T-cell (primary cell): ENCODE measurements around the gene PTCD2. TPM values are rescaled to one million over a fixed set of nuclear protein-coding genes. Genes with fewer than 3 reads are reported as not detected.

ENCODE experiments used
- ATAC-seq, 4 experiments: fragments of 200-7000 bp in 3 of 4; fragments of 150-1000 bp in 1 of 4; cut with Tn5 transposase; replicated peaks in 1 of 4; 1 replicate in 3 of 4; 2 replicates in 1 of 4; pipeline ENCODE4 v1.10.0; 2021; ENCODE audit warnings: moderate library complexity in 3 of 4, mild to moderate bottlenecking in 2 of 4, moderate number of reproducible peaks in 1 of 4
- CTCF ChIA-PET, 2 donors: fragments of 300-600 bp; sonication (Branson Sonifier 250); formaldehyde crosslinking; loops; one replicate each; lab custom pipeline; 2022; ENCODE audit warnings: antibody characterized with exemption in 2 of 2; lab: Charles Lee
- POLR2A ChIA-PET, 2 donors: fragments of 300-600 bp; sonication (Branson Sonifier 250); formaldehyde crosslinking; loops; one replicate each; lab custom pipeline; 2022; ENCODE audit warnings: antibody characterized with exemption in 2 of 2; lab: Charles Lee
- DNase-seq, 35 experiments: peaks; one replicate each; pipeline versions ENCODE4 v3.0.0 to v3.0.0-alpha.2; 2013 to 2023
- H3K27ac ChIP-seq: one replicate; pipeline ENCODE4 v1.5.1; 2013; ENCODE audit warnings: low read length
- H3K27me3 ChIP-seq, 2 experiments: replicated peaks in 1 of 2; 1 replicate in 1 of 2; 2 replicates in 1 of 2; pipeline versions ENCODE4 v1.6.1 to v1.7.0; 2013; ENCODE audit warnings: low read length in 1 of 2, mixed read lengths in 1 of 2; ENCODE audit not compliant: control insufficient read depth in 2 of 2, insufficient read depth in 2 of 2; ENCODE audit errors: extremely low read depth in 1 of 2
- H3K36me3 ChIP-seq, 2 donors: 1 replicate in 1 of 2; 2 replicates in 1 of 2; pipeline versions ENCODE4 v1.6.1 to v1.7.0; 2013; ENCODE audit warnings: low read length in 1 of 2; ENCODE audit not compliant: control insufficient read depth in 2 of 2, insufficient read depth in 1 of 2; ENCODE audit errors: extremely low read depth in 1 of 2
- H3K4me1 ChIP-seq, 2 experiments: 1 replicate in 1 of 2; 2 replicates in 1 of 2; pipeline versions ENCODE4 v1.6.1 to v1.7.0; 2013; ENCODE audit warnings: low read length in 2 of 2, mixed read lengths in 1 of 2; ENCODE audit not compliant: insufficient read depth in 2 of 2, control insufficient read depth in 1 of 2; ENCODE audit errors: extremely low read depth in 1 of 2
- H3K4me3 ChIP-seq, 2 donors: 1 replicate in 1 of 2; 2 replicates in 1 of 2; pipeline versions ENCODE4 v1.5.1 to v1.7.0; 2013; ENCODE audit warnings: mild to moderate bottlenecking in 2 of 2, low read length in 1 of 2, moderate library complexity in 1 of 2; ENCODE audit not compliant: control insufficient read depth in 1 of 2; ENCODE audit errors: extremely low read depth in 1 of 2
- H3K9me3 ChIP-seq: 2 replicates; pipeline ENCODE4 v1.7.0; 2013
- H3K27ac Mint-ChIP-seq, 2 donors: one replicate each; pipeline ENCODE4 v1.8.0; 2020 to 2021; ENCODE audit warnings: mild to moderate bottlenecking in 2 of 2, mixed read lengths in 2 of 2
- H3K27me3 Mint-ChIP-seq, 2 donors: one replicate each; pipeline ENCODE4 v1.8.0; 2021 to 2022; ENCODE audit warnings: mixed read lengths in 2 of 2
- H3K36me3 Mint-ChIP-seq: one replicate; pipeline ENCODE4 v1.8.0; 2021; ENCODE audit warnings: mixed read lengths
- H3K4me1 Mint-ChIP-seq, 3 donors: one replicate each; pipeline ENCODE4 v1.8.0; 2020 to 2022; ENCODE audit warnings: mixed read lengths in 3 of 3, mild to moderate bottlenecking in 1 of 3
- H3K4me3 Mint-ChIP-seq, 3 donors: one replicate each; pipeline ENCODE4 v1.8.0; 2020 to 2022; ENCODE audit warnings: mild to moderate bottlenecking in 3 of 3, mixed read lengths in 3 of 3, moderate library complexity in 3 of 3
- H3K9me3 Mint-ChIP-seq, 3 donors: one replicate each; pipeline ENCODE4 v1.8.0; 2020 to 2022; ENCODE audit warnings: mixed read lengths in 3 of 3
- WGBS: methylation state at CpG from one replicate; pipeline ENCODE4 v1.1.5; 2013; ENCODE audit warnings: missing lambda C conversion rate; ENCODE audit not compliant: insufficient coverage; 5-methylcytosine and 5-hydroxymethylcytosine counted together
- total RNA-seq, 35 experiments: library from RNA in 6 of 35; stranded (reverse) in 6 of 35; fragments of 120-200 nt in 1 of 35; gene quantifications; one replicate each; pipeline versions ENCODE4 v1.2.1 to v1.2.4 and lab custom pipeline; 2013 to 2026

The PTCD2 gene
- total RNA-seq, 5 donors from 2014 or later (not counting 1 experiment from before 2014, with no cell fraction given), result 5.9 to 12.1 (median 8.1) TPM

DNA sequence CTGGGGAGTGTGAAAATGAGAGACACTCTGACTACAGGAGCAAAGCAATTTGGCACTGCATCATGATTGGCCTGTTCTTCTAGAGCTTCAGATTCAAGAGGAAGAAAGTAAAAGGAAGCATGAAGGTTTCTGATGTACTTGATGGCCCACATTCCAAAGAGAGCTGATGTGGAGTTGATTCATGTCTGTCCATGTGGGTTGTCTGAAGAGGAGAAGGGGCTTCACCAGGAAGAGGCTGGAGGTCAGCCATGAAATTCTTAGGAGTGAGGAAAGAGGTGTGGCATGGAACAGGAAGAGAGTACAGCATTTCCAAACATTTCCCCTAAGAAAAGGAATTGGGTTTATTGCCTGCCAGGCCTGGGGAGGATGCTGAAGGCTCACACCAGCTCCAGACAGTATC lies 70.7 kb downstream of the PTCD2 start:
- H3K27me3 ChIP-seq, result peaks cover 0 to 2% of the 10 kb centered on the region in 2 experiments
- Mint-ChIP-seq H3K4me1 (no peaks in the 10 kb centered on the region), H3K9me3 (no peaks in the 10 kb centered on the region), H3K27ac (no peak overlapping the region), H3K4me3 (no peak overlapping the region), H3K27me3 (peaks cover 19 to 20% of the 10 kb centered on the region in 2 donors), H3K36me3 (no peaks in the 10 kb centered on the region)
- ATAC-seq (no peak), DNase-seq (no peak)
- CTCF ChIA-PET, result interaction anchor here in 1 of 2 donors (0.7 kb wide), 1 partner anchor 72 kb away, joined by 7 read pairs; no protein-coding TSS in a partner anchor
- POLR2A ChIA-PET, result no interaction called here
- H3K27ac ChIP-seq, result no peak overlapping the region
- no peak overlapping the region for H3K4me3 ChIP-seq
- H3K36me3 ChIP-seq, result no peaks in the 10 kb centered on the region
- H3K9me3 ChIP-seq, result no peaks in the 10 kb centered on the region
- H3K4me1 ChIP-seq, result no peaks in the 10 kb centered on the region

DNA sequence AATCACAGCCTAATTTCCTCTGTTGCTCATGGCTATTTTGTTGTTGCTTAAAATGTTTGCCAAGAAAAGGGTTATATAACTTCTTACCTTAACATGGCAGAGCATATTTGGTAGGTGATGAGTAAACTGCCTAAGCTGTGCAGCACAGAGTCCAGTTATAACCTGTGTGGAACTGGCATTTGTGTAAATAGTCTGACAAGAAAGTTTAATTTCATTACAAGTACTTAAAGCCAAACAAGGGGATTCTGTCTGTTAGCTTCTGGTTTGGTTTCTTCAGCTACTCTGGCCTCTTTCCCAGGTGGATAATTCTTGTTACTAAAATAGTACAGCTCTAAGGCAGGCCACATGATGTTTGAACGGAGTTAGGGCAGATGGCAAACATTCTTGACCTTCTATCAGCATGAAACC lies 72.2 kb downstream of the PTCD2 start:
- H3K36me3 Mint-ChIP-seq, result no peaks in the 10 kb centered on the region
- H3K4me1 ChIP-seq, result no peaks in the 10 kb centered on the region
- no peaks in the 10 kb centered on the region for H3K9me3 Mint-ChIP-seq
- WGBS, result 83% methylated on average over 1 of the region's 1 CpG
- H3K27me3 Mint-ChIP-seq, result peaks cover 19 to 24% of the 10 kb centered on the region in 2 donors
- H3K27me3 ChIP-seq, result peaks cover 0 to 5% of the 10 kb centered on the region in 2 experiments
- ATAC-seq (no peak), DNase-seq (no peak)
- H3K36me3 ChIP-seq, result no peaks in the 10 kb centered on the region
- no peak overlapping the region for H3K4me3 ChIP-seq
- no peaks in the 10 kb centered on the region for H3K9me3 ChIP-seq
- H3K4me1 Mint-ChIP-seq, result no peaks in the 10 kb centered on the region
- H3K27ac Mint-ChIP-seq, result no peak overlapping the region
- CTCF ChIA-PET, result no interaction called here
- POLR2A ChIA-PET, result no interaction called here
- no peak overlapping the region for H3K27ac ChIP-seq
- no peak overlapping the region for H3K4me3 Mint-ChIP-seq

DNA sequence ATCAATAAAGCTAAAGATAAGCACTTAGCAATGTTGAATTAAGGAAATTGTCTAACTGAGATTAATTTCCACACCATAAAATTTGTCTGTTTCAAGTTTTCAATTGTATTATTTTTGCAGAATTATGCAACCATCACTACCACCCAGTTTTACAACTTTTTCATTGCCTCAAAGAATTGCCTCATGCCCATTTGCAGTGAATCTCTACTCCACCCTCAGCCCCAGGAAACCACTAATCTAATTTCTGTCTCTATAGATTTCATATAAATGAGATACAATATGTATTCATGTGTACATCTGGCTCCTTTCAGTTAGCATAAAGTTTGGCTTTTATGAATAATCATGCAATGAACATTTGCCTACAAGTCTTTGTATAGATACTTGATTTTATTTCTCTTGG lies 72.9 kb downstream of the PTCD2 start:
- no peaks in the 10 kb centered on the region for H3K4me1 Mint-ChIP-seq
- H3K27me3 Mint-ChIP-seq, result peaks cover 19 to 24% of the 10 kb centered on the region in 2 donors

GRCh38 chr5:72394688-72395087 lies 74.5 kb downstream of the PTCD2 start:
- DNase-seq (no peak), ATAC-seq (no peak)
- Mint-ChIP-seq H3K4me3 (no peak overlapping the region), H3K9me3 (no peaks in the 10 kb centered on the region), H3K27me3 (peaks cover 13 to 28% of the 10 kb centered on the region in 2 donors), H3K4me1 (no peaks in the 10 kb centered on the region), H3K36me3 (no peaks in the 10 kb centered on the region), H3K27ac (no peak overlapping the region)
- Histone ChIP-seq H3K36me3 (no peaks in the 10 kb centered on the region), H3K27ac (no peak overlapping the region), H3K9me3 (no peaks in the 10 kb centered on the region), H3K4me1 (no peaks in the 10 kb centered on the region), H3K4me3 (no peak overlapping the region), H3K27me3 (peaks cover 0 to 2% of the 10 kb centered on the region in 2 experiments)
- WGBS, result no CpG with 5 or more reads among the region's 2 CpGs
- ChIA-PET CTCF (no interaction called here), POLR2A (no interaction called here)

More for the DNA sequence above, 72.9 kb downstream of the PTCD2 start:
- no peak overlapping the region for H3K4me3 Mint-ChIP-seq
- ChIA-PET POLR2A (no interaction called here), CTCF (no interaction called here)
- Histone ChIP-seq H3K27me3 (peaks cover 0 to 5% of the 10 kb centered on the region in 2 experiments), H3K9me3 (no peaks in the 10 kb centered on the region), H3K36me3 (no peaks in the 10 kb centered on the region), H3K4me1 (no peaks in the 10 kb centered on the region), H3K27ac (no peak overlapping the region), H3K4me3 (no peak overlapping the region)
- H3K27ac Mint-ChIP-seq, result no peak overlapping the region
- DNase-seq (no peak), ATAC-seq (no peak)
- no peaks in the 10 kb centered on the region for H3K36me3 Mint-ChIP-seq
- H3K9me3 Mint-ChIP-seq, result no peaks in the 10 kb centered on the region

DNA sequence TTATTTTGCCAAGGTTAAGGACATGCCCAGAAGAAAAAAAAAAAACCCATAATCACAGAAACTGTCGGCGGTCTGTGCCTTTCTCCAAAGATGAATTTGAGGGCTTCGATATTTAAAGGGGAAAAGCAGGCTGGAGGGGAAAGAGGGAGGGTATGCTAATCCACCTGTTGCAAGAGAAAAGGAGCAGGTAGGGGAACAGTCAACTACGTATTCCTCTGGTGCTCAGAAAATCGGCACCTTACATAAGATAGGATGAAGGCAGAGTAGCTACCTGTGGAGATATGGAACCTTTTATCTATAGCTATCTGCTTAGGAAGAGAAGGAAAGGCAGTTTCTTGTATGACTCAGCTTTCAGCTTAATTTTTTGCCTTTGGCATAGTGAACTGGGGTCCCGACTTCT lies 77.7 kb downstream of the PTCD2 start:
- ATAC-seq, result no peak
- Mint-ChIP-seq H3K4me3 (no peak overlapping the region), H3K27ac (no peak overlapping the region), H3K27me3 (peaks cover 8 to 26% of the 10 kb centered on the region in 2 donors), H3K9me3 (peaks cover 5 to 21% (median 17%) of the 10 kb centered on the region in 3 donors), H3K36me3 (no peaks in the 10 kb centered on the region), H3K4me1 (no peaks in the 10 kb centered on the region)
- Histone ChIP-seq H3K4me3 (no peak overlapping the region), H3K36me3 (no peaks in the 10 kb centered on the region), H3K27ac (no peak overlapping the region), H3K27me3 (peaks cover 0 to 2% of the 10 kb centered on the region in 2 experiments), H3K9me3 (peaks cover 4% of the 10 kb centered on the region), H3K4me1 (no peaks in the 10 kb centered on the region)
- ChIA-PET POLR2A (no interaction called here), CTCF (no interaction called here)
- WGBS, result 100% methylated on average over 1 of the region's 6 CpGs
- DNase-seq, result no peak

DNA sequence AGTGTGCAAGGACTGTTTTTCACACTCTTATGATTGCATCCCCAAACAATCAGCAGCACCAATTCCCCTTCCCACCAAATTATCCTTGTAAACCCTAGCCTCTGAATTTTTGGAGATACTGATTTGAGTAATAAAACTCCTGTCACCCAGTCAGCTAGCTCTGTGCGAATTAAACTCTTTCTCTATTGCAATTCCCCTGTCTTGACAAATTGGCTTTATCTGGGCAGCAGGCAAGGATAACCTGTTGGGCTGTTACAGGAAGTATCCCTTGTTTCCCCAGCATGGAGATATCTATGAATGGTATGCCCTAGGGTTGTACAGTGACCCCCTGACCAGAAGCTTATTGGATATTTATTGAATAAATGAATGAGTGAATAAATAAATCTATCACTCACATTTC lies 80.8 kb downstream of the PTCD2 start:
- Histone ChIP-seq H3K9me3 (peaks cover 4% of the 10 kb centered on the region), H3K36me3 (no peaks in the 10 kb centered on the region), H3K4me3 (no peak overlapping the region), H3K27ac (no peak overlapping the region), H3K4me1 (no peaks in the 10 kb centered on the region), H3K27me3 (peaks cover 0 to 2% of the 10 kb centered on the region in 2 experiments)
- no peak overlapping the region for H3K27ac Mint-ChIP-seq
- no CpG with 5 or more reads among the region's 1 CpG for WGBS
- H3K4me1 Mint-ChIP-seq, result no peaks in the 10 kb centered on the region
- H3K27me3 Mint-ChIP-seq, result peaks cover 0 to 15% of the 10 kb centered on the region in 2 donors
- H3K9me3 Mint-ChIP-seq, result peaks cover 5 to 21% (median 17%) of the 10 kb centered on the region in 3 donors
- DNase-seq (no peak), ATAC-seq (no peak)
- ChIA-PET POLR2A (no interaction called here), CTCF (no interaction called here)
- no peak overlapping the region for H3K4me3 Mint-ChIP-seq
- no peaks in the 10 kb centered on the region for H3K36me3 Mint-ChIP-seq

- ChIA-PET CTCF (no interaction called here), POLR2A (no interaction called here)
- Histone ChIP-seq H3K9me3 (peaks cover 4% of the 10 kb centered on the region), H3K27me3 (no peaks in the 10 kb centered on the region), H3K4me3 (no peak overlapping the region), H3K4me1 (no peaks in the 10 kb centered on the region), H3K27ac (no peak overlapping the region), H3K36me3 (no peaks in the 10 kb centered on the region)
- Mint-ChIP-seq H3K9me3 (peaks cover 5 to 21% (median 17%) of the 10 kb centered on the region in 3 donors), H3K27me3 (peaks cover 6 to 14% of the 10 kb centered on the region in 2 donors), H3K4me3 (no peak overlapping the region), H3K27ac (no peak overlapping the region), H3K4me1 (no peaks in the 10 kb centered on the region), H3K36me3 (no peaks in the 10 kb centered on the region)
- no peak for DNase-seq
- WGBS, result no CpG with 5 or more reads among the region's 2 CpGs
- ATAC-seq, result no peak
Observed at GRCh38 chr5:72402381-72402890, 82.3 kb downstream of the PTCD2 start.
